HEK293 (cell line): ENCODE results near the gene HERC2.

ENCODE experiments used
- CTCF ChIA-PET: fragments of 350-600 bp; formaldehyde crosslinking; extraction: SDS; loops from one replicate; lab custom pipeline; 2021; ENCODE audit warnings: antibody characterized with exemption; lab: Yijun Ruan, JAX
- POLR2A ChIA-PET: fragments of 300-600 bp; formaldehyde crosslinking; extraction: SDS; loops from one replicate; lab custom pipeline; 2020; ENCODE audit warnings: antibody characterized with exemption, inconsistent platforms; lab: Yijun Ruan, JAX
- H3K27ac ChIP-seq: fragments of 200-500 bp; sonication (Bioruptor generic); 2 replicates; pipeline ENCODE4 v1.5.1; 2014; ENCODE audit warnings: low read depth, low read length, control low read depth, inconsistent platforms; ENCODE audit errors: extremely low read depth
- H3K36me3 ChIP-seq, 2 experiments: fragments of 200-500 bp in 1 of 2; sonication (Bioruptor generic) in 1 of 2; 1 replicate in 1 of 2; 2 replicates in 1 of 2; pipeline ENCODE4 v1.5.1; 2014 to 2017; ENCODE audit warnings: inconsistent platforms in 2 of 2, low read length in 2 of 2; ENCODE audit not compliant: control insufficient read depth in 2 of 2, insufficient read depth in 1 of 2
- H3K4me1 ChIP-seq: fragments of 200-500 bp; sonication (Bioruptor generic); 2 replicates; pipeline ENCODE4 v1.5.1; 2014; ENCODE audit warnings: mild to moderate bottlenecking, low read length, inconsistent platforms; ENCODE audit not compliant: control insufficient read depth, insufficient read depth
- H3K4me3 ChIP-seq: 2 replicates; pipeline ENCODE4 v1.5.1; 2011; ENCODE audit warnings: low read depth, mild to moderate bottlenecking, control low read depth, low read length, moderate library complexity
- H3K9me3 ChIP-seq: fragments of 200-500 bp; sonication (Bioruptor generic); 2 replicates; pipeline ENCODE4 v1.5.1; 2014; ENCODE audit warnings: low read depth, low read length, inconsistent platforms; ENCODE audit not compliant: control insufficient read depth, insufficient read depth
- BCL11A ChIP-seq: fragments of 450-650 bp; formaldehyde crosslinking; IDR thresholded peaks from 2 replicates; pipeline ENCODE4 v1.5.1; 2016; ENCODE audit warnings: low read depth, missing biosample characterization, missing genetic modification characterization
- BCL11B ChIP-seq: fragments of 450-650 bp; formaldehyde crosslinking; IDR thresholded peaks from 2 replicates; pipeline ENCODE4 v1.5.1; 2016; ENCODE audit warnings: low read depth, missing biosample characterization, missing genetic modification characterization
- GLIS1 ChIP-seq: fragments of 450-650 bp; formaldehyde crosslinking; IDR thresholded peaks from 2 replicates; pipeline ENCODE4 v1.5.1; 2016; ENCODE audit warnings: missing biosample characterization, missing genetic modification characterization
- HIC1 ChIP-seq: fragments of 450-650 bp; formaldehyde crosslinking; IDR thresholded peaks from 2 replicates; pipeline ENCODE4 v1.5.1; 2016; ENCODE audit warnings: missing biosample characterization, missing genetic modification characterization
- HOXA7 ChIP-seq: sonication (generic); formaldehyde crosslinking; IDR thresholded peaks from 2 replicates; pipeline ENCODE4 v1.8.1; 2022; ENCODE audit warnings: missing genetic modification reagents, borderline replicate concordance
- HOXD13 ChIP-seq: sonication (generic); formaldehyde crosslinking; IDR thresholded peaks from 2 replicates; pipeline ENCODE4 v1.8.0; 2022; ENCODE audit warnings: missing genetic modification reagents, borderline replicate concordance
- MYNN ChIP-seq: fragments of 450-650 bp; formaldehyde crosslinking; IDR thresholded peaks from 2 replicates; pipeline ENCODE4 v1.5.1; 2016; ENCODE audit warnings: missing biosample characterization, missing genetic modification characterization, borderline replicate concordance
- PRDM1 ChIP-seq: fragments of 450-650 bp; formaldehyde crosslinking; IDR thresholded peaks from 2 replicates; pipeline ENCODE4; 2016; ENCODE audit warnings: missing biosample characterization, missing genetic modification characterization
- SCRT2 ChIP-seq: fragments of 450-650 bp; formaldehyde crosslinking; IDR thresholded peaks from 2 replicates; pipeline ENCODE4 v1.5.1; 2016; ENCODE audit warnings: missing biosample characterization, missing genetic modification characterization
- SP7 ChIP-seq: fragments of 450-650 bp; formaldehyde crosslinking; IDR thresholded peaks from 2 replicates; pipeline ENCODE4 v1.5.1; 2016; ENCODE audit warnings: missing biosample characterization, missing genetic modification characterization
- ZBTB1 ChIP-seq: fragments of 450-650 bp; formaldehyde crosslinking; IDR thresholded peaks from 2 replicates; pipeline ENCODE4 v1.5.1; 2016; ENCODE audit warnings: missing biosample characterization, missing genetic modification characterization
- ZFP3 ChIP-seq: fragments of 450-650 bp; formaldehyde crosslinking; IDR thresholded peaks from 2 replicates; pipeline ENCODE4 v1.5.1; 2016; ENCODE audit warnings: low read depth, missing biosample characterization, missing genetic modification characterization
- ZIC2 ChIP-seq: fragments of 450-650 bp; formaldehyde crosslinking; IDR thresholded peaks from 2 replicates; pipeline ENCODE4 v1.5.1; 2016; ENCODE audit warnings: missing biosample characterization, missing genetic modification characterization
- ZNF146 ChIP-seq: fragments of 450-650 bp; formaldehyde crosslinking; IDR thresholded peaks from 2 replicates; pipeline ENCODE4 v1.5.1; 2016; ENCODE audit warnings: missing biosample characterization, missing genetic modification characterization
- ZNF169 ChIP-seq: fragments of 450-650 bp; formaldehyde crosslinking; IDR thresholded peaks from 2 replicates; pipeline ENCODE4 v1.5.1; 2016; ENCODE audit warnings: missing biosample characterization, missing genetic modification characterization
- ZNF221 ChIP-seq: fragments of 450-650 bp; formaldehyde crosslinking; IDR thresholded peaks from 2 replicates; pipeline ENCODE4 v1.5.1; 2017; ENCODE audit warnings: missing biosample characterization, missing genetic modification characterization, borderline replicate concordance
- ZNF280C ChIP-seq: fragments of 450-650 bp; formaldehyde crosslinking; IDR thresholded peaks from 2 replicates; pipeline ENCODE4 v1.5.1; 2016; ENCODE audit warnings: missing biosample characterization, missing genetic modification characterization
- ZNF530 ChIP-seq: fragments of 450-650 bp; formaldehyde crosslinking; IDR thresholded peaks from 2 replicates; pipeline ENCODE4 v1.5.1; 2016; ENCODE audit warnings: low read depth, missing biosample characterization, missing genetic modification characterization
- ZNF629 ChIP-seq: fragments of 450-650 bp; formaldehyde crosslinking; IDR thresholded peaks from 2 replicates; pipeline ENCODE4 v1.5.1; 2017; ENCODE audit warnings: missing biosample characterization, missing genetic modification characterization
- ZNF707 ChIP-seq: fragments of 450-650 bp; formaldehyde crosslinking; IDR thresholded peaks from 2 replicates; pipeline ENCODE4 v1.5.1; 2016; ENCODE audit warnings: missing biosample characterization, missing genetic modification characterization
- ZNF777 ChIP-seq: fragments of 450-650 bp; formaldehyde crosslinking; IDR thresholded peaks from 2 replicates; pipeline ENCODE4 v1.5.1; 2017; ENCODE audit warnings: missing biosample characterization, missing genetic modification characterization, borderline replicate concordance
- ZNF785 ChIP-seq: fragments of 450-650 bp; formaldehyde crosslinking; IDR thresholded peaks from 2 replicates; pipeline ENCODE4 v1.5.1; 2016; ENCODE audit warnings: missing biosample characterization, missing genetic modification characterization
- ZSCAN23 ChIP-seq: fragments of 450-650 bp; formaldehyde crosslinking; IDR thresholded peaks from 2 replicates; pipeline ENCODE4 v1.5.1; 2016; ENCODE audit warnings: missing biosample characterization, missing genetic modification characterization
- TF ChIP-seq, protein P1 (sequence below): fragments of 450-650 bp; formaldehyde crosslinking; IDR thresholded peaks from 2 replicates; pipeline ENCODE4 v1.5.1; 2016; ENCODE audit warnings: missing biosample characterization, missing genetic modification characterization
- TF ChIP-seq, protein P2 (sequence below): fragments of 450-650 bp; formaldehyde crosslinking; IDR thresholded peaks from 2 replicates; pipeline ENCODE4 v1.5.1; 2017; ENCODE audit warnings: missing biosample characterization, missing genetic modification characterization

Gene HERC2

DNA sequence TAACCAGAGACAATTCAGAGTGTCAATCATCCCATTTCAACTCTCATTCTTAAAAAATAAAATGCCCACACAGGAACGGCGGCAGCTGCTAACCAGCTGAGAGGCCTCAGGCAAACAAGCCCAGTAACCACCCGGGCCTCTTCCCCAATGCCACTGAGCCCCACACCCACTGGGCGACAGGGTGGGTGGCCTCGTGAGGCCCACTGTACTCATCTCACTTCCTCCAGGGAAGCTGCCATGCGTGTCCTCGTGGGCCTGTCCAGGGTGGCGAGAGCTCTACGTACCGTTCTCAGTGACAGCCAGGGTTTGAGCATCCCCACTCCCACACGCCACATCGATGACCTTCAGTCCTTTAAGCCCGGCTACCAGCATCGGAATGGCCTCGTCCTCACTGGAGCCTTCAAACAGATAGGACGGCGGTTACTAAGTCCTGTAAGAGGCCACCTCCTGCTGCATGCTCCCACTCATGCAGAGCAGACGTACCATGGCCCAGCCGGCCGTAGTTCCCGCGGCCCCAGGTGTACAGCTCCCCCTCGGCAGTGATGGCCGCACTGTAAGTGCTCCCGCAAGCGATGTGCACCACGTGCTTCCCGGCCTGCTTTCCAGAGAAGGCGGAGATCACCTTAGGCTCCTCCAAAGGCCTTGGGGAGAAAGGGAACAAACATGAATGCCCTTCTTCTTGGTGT lies 56.5 kb downstream of the HERC2 start:
- H3K4me1 ChIP-seq: no peaks in the 10 kb centered on the region
- peaks cover 3 to 87% of the 10 kb centered on the region in 2 experiments; a peak in 2 of 3 replicates for H3K36me3 ChIP-seq
- no peak for TF ChIP-seq ZNF707 (tag by site-specific recombination)
- H3K27ac ChIP-seq: no peak overlapping the region
- no peaks in the 10 kb centered on the region for H3K9me3 ChIP-seq
- H3K4me3 ChIP-seq: no peak overlapping the region
- ChIA-PET CTCF (no interaction called here), POLR2A (no interaction called here)

GRCh38 chr15:28264166-28264565 lies 57.8 kb downstream of the HERC2 start:
- peaks cover 3 to 80% of the 10 kb centered on the region in 2 experiments; a peak in 2 of 3 replicates for H3K36me3 ChIP-seq
- POLR2A ChIA-PET: no interaction called here
- TF ChIP-seq ZNF629 (tag by site-specific recombination) (no peak), ZNF146 (tag by site-specific recombination) (no peak), ZSCAN23 (no peak), ZNF169 (tag by site-specific recombination) (no peak), HOXD13 (CRISPR knock-in tag) (no peak), MYNN (no peak), ZNF777 (tag by site-specific recombination) (no peak), PRDM1 (tag by site-specific recombination) (no peak), BCL11A (tag by site-specific recombination) (no peak), ZNF785 (no peak), BCL11B (no peak), HOXA7 (CRISPR knock-in tag) (no peak), ZNF221 (no peak)
- TF ChIP-seq, protein P1, sequence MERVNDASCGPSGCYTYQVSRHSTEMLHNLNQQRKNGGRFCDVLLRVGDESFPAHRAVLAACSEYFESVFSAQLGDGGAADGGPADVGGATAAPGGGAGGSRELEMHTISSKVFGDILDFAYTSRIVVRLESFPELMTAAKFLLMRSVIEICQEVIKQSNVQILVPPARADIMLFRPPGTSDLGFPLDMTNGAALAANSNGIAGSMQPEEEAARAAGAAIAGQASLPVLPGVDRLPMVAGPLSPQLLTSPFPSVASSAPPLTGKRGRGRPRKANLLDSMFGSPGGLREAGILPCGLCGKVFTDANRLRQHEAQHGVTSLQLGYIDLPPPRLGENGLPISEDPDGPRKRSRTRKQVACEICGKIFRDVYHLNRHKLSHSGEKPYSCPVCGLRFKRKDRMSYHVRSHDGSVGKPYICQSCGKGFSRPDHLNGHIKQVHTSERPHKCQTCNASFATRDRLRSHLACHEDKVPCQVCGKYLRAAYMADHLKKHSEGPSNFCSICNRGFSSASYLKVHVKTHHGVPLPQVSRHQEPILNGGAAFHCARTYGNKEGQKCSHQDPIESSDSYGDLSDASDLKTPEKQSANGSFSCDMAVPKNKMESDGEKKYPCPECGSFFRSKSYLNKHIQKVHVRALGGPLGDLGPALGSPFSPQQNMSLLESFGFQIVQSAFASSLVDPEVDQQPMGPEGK (tag by site-specific recombination): no peak
- H3K27ac ChIP-seq: no peak overlapping the region
- H3K4me3 ChIP-seq: no peak overlapping the region
- CTCF ChIA-PET: no interaction called here
- H3K9me3 ChIP-seq: no peaks in the 10 kb centered on the region
- H3K4me1 ChIP-seq: no peaks in the 10 kb centered on the region

DNA sequence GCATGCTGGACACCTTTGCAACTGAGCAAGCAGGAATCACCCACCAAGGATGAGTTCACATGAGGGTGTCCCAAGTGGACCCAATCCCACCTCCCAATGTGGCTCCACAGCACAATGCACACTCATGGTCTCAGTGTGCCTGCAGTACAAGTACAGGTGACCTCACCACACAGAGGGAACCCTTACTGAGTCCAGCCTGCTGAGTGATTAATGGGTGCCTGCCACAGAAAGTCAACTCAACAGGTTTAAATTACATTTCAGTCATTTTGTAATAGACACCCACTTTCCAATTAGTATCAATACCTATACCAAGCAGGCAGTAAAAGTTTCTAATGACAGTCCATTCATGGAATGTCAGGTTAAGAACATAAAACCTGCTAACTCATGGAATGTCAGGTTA lies 59.5 kb downstream of the HERC2 start:
- H3K36me3 ChIP-seq: peaks cover 3 to 63% of the 10 kb centered on the region in 2 experiments; a peak in 2 of 3 replicates
- no peak overlapping the region for H3K27ac ChIP-seq
- H3K4me1 ChIP-seq: no peaks in the 10 kb centered on the region
- no peaks in the 10 kb centered on the region for H3K9me3 ChIP-seq
- POLR2A ChIA-PET: no interaction called here
- CTCF ChIA-PET: no interaction called here
- H3K4me3 ChIP-seq: no peak overlapping the region
- TF ChIP-seq SCRT2 (tag by site-specific recombination): peak; percentile 76
- 0 out of 2 replicates have a peak, but pooled peaks have one; percentile 32 for TF ChIP-seq ZNF629 (tag by site-specific recombination)
- 0 out of 2 replicates have a peak, but pooled peaks have one; percentile 8 for TF ChIP-seq GLIS1
- TF ChIP-seq ZNF707 (tag by site-specific recombination): no peak
- TF ChIP-seq, protein P2, sequence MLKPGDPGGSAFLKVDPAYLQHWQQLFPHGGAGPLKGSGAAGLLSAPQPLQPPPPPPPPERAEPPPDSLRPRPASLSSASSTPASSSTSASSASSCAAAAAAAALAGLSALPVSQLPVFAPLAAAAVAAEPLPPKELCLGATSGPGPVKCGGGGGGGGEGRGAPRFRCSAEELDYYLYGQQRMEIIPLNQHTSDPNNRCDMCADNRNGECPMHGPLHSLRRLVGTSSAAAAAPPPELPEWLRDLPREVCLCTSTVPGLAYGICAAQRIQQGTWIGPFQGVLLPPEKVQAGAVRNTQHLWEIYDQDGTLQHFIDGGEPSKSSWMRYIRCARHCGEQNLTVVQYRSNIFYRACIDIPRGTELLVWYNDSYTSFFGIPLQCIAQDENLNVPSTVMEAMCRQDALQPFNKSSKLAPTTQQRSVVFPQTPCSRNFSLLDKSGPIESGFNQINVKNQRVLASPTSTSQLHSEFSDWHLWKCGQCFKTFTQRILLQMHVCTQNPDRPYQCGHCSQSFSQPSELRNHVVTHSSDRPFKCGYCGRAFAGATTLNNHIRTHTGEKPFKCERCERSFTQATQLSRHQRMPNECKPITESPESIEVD (tag by site-specific recombination): peak; percentile 42; the same call in 1 of the 2 replicates
- no peak for TF ChIP-seq ZNF280C
- no peak for TF ChIP-seq ZBTB1 (tag by site-specific recombination)
- TF ChIP-seq HIC1 (tag by site-specific recombination): no peak
- peak; percentile 66 for TF ChIP-seq ZIC2
- no peak for TF ChIP-seq ZFP3
- peak; percentile 37; the same call in 1 of the 2 replicates for TF ChIP-seq SP7 (tag by site-specific recombination)
- no peak for TF ChIP-seq ZNF530
